ENCODE results near the gene PPM1L.

PPM1L gene

DNA sequence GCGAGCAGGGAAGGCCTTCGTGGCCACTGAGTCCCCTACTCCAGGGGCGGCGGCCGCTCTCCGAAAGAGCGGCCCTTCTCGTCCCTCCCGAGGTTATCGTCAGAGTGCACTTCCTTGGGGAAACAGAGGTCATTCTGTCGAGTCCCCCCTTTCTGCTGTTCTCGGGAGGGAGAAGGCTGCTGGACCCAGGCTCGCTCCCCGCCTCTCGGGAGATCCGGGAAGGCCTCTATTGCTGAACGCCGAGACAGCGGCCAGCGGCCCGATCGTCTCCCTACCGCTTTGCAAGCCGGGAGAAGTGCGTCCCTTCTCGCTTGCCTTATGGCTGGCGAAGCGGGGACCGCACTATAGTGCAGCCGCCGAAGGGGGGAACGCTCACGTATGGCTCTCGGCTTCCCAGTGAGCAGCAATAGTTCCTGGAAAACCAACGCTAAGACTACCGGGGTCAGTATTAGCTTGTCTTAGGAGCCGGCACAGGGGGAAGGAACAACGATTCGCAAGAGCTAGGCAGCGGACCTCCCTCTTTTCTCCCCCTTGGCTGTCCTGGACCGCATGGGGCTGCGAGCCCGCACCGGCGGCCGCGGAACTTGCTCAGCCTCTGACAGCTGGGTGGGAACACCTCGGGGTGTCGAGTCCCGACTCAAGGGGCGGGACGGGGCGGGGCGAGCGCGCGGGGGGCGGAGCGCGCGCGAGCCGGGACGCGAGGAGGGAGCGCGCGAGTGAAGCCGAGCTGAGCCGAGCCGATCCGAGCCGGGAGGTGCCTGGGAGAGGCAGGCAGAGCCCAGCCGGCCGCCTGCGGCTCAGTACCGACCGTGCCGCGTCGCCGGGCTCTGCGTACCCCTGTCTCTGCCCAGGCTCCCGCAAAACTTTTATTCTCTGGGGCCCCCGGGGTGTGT, 930 bp upstream of the PPM1L start:
- Histone ChIP-seq H3K9me3 (ENCODE audit: control insufficient read depth, insufficient read depth, low read length) (no peaks in the 10 kb centered on the region), H3K27ac (ENCODE audit: low read depth, low read length) (peak overlapping the region; percentile 68), H4K20me1 (ENCODE audit: control insufficient read depth, insufficient read depth, low read depth, low read length) (peaks cover 7% of the 10 kb centered on the region; the same call in 1 of the 2 replicates), H3K9me2 (replicated peaks; ENCODE audit: control insufficient read depth, low read length) (no peaks in the 10 kb centered on the region), H3K36me3 (ENCODE audit: control insufficient read depth, low read length) (no peaks in the 10 kb centered on the region), H3K4me2 (ENCODE audit: low read length) (peak overlapping the region; percentile 78), H3K4me3 (ENCODE audit: low read length) (peak overlapping the region; percentile 85), H3K27me3 (ENCODE audit: control insufficient read depth, low read length) (no peaks in the 10 kb centered on the region), H3K4me1 (ENCODE audit: control insufficient read depth, low read length) (peaks cover 50% of the 10 kb centered on the region), H3K79me2 (ENCODE audit: control insufficient read depth, low read length) (peaks cover 49% of the 10 kb centered on the region), H3F3A (ENCODE audit: control insufficient read depth, insufficient read depth) (no peaks in the 10 kb centered on the region)
- TF ChIP-seq EZH2phosphoT487 (IDR thresholded peaks at IDR 0.05; ENCODE audit: borderline replicate concordance, low read length) = no peak
- TF ChIP-seq, protein P1, sequence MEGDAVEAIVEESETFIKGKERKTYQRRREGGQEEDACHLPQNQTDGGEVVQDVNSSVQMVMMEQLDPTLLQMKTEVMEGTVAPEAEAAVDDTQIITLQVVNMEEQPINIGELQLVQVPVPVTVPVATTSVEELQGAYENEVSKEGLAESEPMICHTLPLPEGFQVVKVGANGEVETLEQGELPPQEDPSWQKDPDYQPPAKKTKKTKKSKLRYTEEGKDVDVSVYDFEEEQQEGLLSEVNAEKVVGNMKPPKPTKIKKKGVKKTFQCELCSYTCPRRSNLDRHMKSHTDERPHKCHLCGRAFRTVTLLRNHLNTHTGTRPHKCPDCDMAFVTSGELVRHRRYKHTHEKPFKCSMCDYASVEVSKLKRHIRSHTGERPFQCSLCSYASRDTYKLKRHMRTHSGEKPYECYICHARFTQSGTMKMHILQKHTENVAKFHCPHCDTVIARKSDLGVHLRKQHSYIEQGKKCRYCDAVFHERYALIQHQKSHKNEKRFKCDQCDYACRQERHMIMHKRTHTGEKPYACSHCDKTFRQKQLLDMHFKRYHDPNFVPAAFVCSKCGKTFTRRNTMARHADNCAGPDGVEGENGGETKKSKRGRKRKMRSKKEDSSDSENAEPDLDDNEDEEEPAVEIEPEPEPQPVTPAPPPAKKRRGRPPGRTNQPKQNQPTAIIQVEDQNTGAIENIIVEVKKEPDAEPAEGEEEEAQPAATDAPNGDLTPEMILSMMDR (IDR thresholded peaks at IDR 0.05; ENCODE audit: low read depth, low read length, poor library complexity, severe bottlenecking) = no peak

DNA sequence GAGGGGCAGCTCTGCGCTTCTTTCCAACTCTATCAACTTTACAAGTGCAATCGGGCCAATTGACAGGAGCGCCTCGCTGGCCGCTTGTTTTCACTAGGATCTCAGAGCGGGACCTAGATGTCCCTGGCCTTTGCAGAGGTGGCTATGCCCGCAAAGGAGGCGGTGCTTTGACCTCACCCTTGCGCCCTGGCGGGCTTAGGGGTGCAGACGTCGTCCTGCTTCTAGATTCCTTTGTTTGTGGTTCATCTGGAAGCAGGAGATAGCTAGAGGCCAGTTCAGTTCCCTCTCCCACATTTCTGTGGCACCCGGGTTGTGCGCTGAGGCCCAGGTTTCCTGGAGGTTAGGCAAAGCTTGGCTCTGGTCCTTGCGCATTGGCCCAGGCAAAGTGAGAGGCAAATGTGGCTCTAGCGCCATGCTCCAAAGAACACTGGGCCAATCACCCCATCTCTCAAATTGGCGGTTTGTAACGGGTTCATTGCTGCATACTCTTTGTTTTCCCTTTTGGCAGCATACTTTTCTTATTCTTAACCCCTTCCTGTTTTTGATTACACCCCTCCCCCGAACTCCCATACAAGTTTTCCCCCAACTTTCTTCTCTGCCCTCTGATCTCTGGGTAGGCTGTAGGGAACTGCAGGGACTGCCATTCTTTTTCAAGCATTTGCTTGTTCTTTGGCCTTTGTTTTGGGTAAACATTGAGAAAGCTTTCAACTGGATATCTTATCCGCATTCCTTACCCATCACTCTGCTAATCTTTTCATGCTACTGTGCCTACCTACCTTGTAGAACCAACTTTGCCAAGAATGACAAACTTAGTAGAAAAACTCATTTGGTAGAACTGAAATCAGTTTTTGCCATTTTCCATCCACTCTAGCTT, 1.4 kb downstream of the PPM1L start:
- peaks cover 40% of the 10 kb centered on the region for H3K4me1 ChIP-seq (ENCODE audit: control insufficient read depth, low read length)
- TF ChIP-seq EZH2phosphoT487 (IDR thresholded peaks at IDR 0.05; ENCODE audit: borderline replicate concordance, low read length) = no peak
- TF ChIP-seq, protein P1 (IDR thresholded peaks at IDR 0.05; ENCODE audit: low read depth, low read length, poor library complexity, severe bottlenecking) = no peak
- no peaks in the 10 kb centered on the region for H3F3A ChIP-seq (ENCODE audit: control insufficient read depth, insufficient read depth)
- no peaks in the 10 kb centered on the region for H3K9me3 ChIP-seq (ENCODE audit: control insufficient read depth, insufficient read depth, low read length)
- no peaks in the 10 kb centered on the region for H3K27me3 ChIP-seq (ENCODE audit: control insufficient read depth, low read length)
- H3K36me3 ChIP-seq (ENCODE audit: control insufficient read depth, low read length) = no peaks in the 10 kb centered on the region
- H3K9me2 ChIP-seq (replicated peaks; ENCODE audit: control insufficient read depth, low read length) = no peaks in the 10 kb centered on the region
- H3K4me3 ChIP-seq (ENCODE audit: low read length) = peak overlapping the region; percentile 85
- H3K27ac ChIP-seq (ENCODE audit: low read depth, low read length) = no peak overlapping the region
- peak overlapping the region; percentile 78 for H3K4me2 ChIP-seq (ENCODE audit: low read length)
- H3K79me2 ChIP-seq (ENCODE audit: control insufficient read depth, low read length) = peaks cover 49% of the 10 kb centered on the region
- H4K20me1 ChIP-seq (ENCODE audit: control insufficient read depth, insufficient read depth, low read depth, low read length) = peaks cover 7% of the 10 kb centered on the region; the same call in 1 of the 2 replicates

DNA sequence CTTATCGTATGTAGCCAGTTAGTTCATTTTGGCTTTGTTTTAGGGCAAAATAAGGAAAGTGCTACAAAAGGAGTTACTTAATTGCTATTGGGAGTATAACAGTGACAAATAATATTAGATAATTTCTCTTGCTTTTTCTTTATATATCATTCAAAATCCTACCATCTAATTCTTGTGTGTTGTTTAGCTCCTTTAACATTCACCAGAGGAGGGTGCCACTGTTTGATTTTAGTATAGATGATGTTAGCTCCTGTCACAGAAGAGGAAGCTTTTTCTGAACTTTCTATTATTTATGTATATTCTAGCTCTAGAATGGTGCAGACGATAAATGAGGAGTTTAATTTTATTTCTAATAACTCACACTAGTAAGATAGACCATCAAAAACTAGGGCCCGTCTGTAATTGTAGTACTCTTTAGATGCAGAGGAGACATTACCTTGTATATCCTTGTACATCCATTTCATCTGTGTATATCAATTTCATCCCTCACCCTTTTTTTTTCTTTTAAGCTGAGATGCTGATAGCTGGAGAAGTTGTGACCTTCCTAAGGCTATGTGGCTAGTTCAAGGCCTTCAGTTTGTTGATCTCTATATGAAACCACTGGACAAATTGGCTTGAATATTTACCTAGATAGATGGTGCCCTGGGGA, 3.0 kb downstream of the PPM1L start:
- Histone ChIP-seq H3K36me3 (ENCODE audit: control insufficient read depth, low read length) (no peaks in the 10 kb centered on the region), H3K4me2 (ENCODE audit: low read length) (peak overlapping the region; percentile 17), H3K79me2 (ENCODE audit: control insufficient read depth, low read length) (peaks cover 39% of the 10 kb centered on the region), H3K9me3 (ENCODE audit: control insufficient read depth, insufficient read depth, low read length) (no peaks in the 10 kb centered on the region), H3K27ac (ENCODE audit: low read depth, low read length) (no peak overlapping the region), H3K9me2 (replicated peaks; ENCODE audit: control insufficient read depth, low read length) (no peaks in the 10 kb centered on the region), H3F3A (ENCODE audit: control insufficient read depth, insufficient read depth) (no peaks in the 10 kb centered on the region), H3K4me1 (ENCODE audit: control insufficient read depth, low read length) (peaks cover 26% of the 10 kb centered on the region), H4K20me1 (ENCODE audit: control insufficient read depth, insufficient read depth, low read depth, low read length) (0 out of 2 replicates have a peak, but pooled peaks cover 3% of the 10 kb centered on the region), H3K4me3 (ENCODE audit: low read length) (no peak overlapping the region), H3K27me3 (ENCODE audit: control insufficient read depth, low read length) (no peaks in the 10 kb centered on the region)
- TF ChIP-seq EZH2phosphoT487 (IDR thresholded peaks at IDR 0.05; ENCODE audit: borderline replicate concordance, low read length) = no peak
- TF ChIP-seq, protein P1 (IDR thresholded peaks at IDR 0.05; ENCODE audit: low read depth, low read length, poor library complexity, severe bottlenecking) = peak; percentile 17
